C4-2B (cell line): ENCODE results near the gene OPCML.

ENCODE experiments used
- H3K27ac ChIP-seq: fragments of 450-650 bp; 2 replicates; pipeline ENCODE4 v1.5.1; 2017
- CTCF ChIP-seq: fragments of 450-650 bp; conservative IDR thresholded peaks from 2 replicates; pipeline ENCODE4 v1.5.1; 2017; ENCODE audit warnings: mild to moderate bottlenecking
- ZFX ChIP-seq: fragments of 450-650 bp; IDR thresholded peaks from 2 replicates; pipeline ENCODE4 v1.6.1; 2017

OPCML gene

GRCh38 chr11:133163463-133164419 is 368.6 kb downstream of the OPCML start:
- H3K27ac ChIP-seq, result no peak overlapping the region
- TF ChIP-seq CTCF, result peak; percentile 88
- no peak for TF ChIP-seq ZFX

GRCh38 chr11:133162227-133162626 is 370.1 kb downstream of the OPCML start:
- no peak overlapping the region for H3K27ac ChIP-seq
- TF ChIP-seq CTCF (no peak), ZFX (no peak)

- no peak for TF ChIP-seq ZFX
- no peak for TF ChIP-seq CTCF
- H3K27ac ChIP-seq, result no peak overlapping the region
These were observed 371.5 kb downstream of the OPCML start for GRCh38 chr11:133160754-133161153.

- no peak overlapping the region for H3K27ac ChIP-seq
- TF ChIP-seq CTCF (no peak; the same call in 1 of the 2 replicates), ZFX (no peak)
These were observed 375.1 kb downstream of the OPCML start for GRCh38 chr11:133156986-133157745.

DNA sequence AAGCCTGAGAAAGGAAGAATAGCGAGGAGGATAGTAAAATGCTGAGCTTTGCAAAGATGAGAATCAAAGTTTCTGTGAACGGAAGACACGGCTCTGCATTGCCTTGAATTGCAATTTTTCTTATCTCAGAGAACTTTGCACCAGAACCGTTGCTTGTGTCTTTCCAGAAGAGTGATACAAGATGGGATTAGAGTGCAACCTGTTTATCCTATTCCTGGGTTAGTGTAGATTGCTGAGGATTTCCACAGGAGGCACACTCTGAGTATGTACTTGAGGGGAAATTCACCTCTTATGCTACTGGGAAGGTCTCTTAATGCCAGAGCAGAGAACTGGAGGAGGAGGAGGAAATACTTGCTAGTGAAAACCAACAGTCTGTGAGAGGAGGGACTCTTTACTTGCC is 377.5 kb downstream of the OPCML start:
- H3K27ac ChIP-seq, result no peak overlapping the region
- TF ChIP-seq ZFX (no peak), CTCF (no peak)

GRCh38 chr11:133154076-133154475 is 378.2 kb downstream of the OPCML start:
- TF ChIP-seq ZFX (no peak), CTCF (no peak)

DNA sequence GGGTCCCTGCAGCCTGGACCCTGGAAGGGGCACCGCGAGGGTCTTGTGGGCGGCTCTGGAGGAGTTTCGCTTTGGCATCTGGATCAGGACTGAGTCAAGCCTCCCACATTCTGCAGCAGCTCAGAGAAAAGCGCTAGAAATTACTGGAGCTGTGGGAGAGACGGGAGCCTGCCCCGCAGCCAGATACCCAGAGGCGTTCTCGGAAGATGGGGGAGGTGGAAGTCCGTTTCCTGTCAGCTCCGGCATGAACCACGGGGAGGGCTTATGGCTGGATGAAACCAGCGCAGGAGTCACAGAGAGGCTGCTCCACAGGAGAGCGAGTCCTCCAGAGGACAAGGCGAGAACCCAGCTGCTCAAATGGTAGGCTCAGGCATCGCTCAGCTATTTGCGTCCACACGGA is 379.3 kb downstream of the OPCML start:
- no peak overlapping the region for H3K27ac ChIP-seq
- TF ChIP-seq ZFX (no peak), CTCF (no peak)

More at GRCh38 chr11:133154076-133154475, 378.2 kb downstream of the OPCML start:
- H3K27ac ChIP-seq, result no peak overlapping the region
